ENCODE measurements around the gene KDELR1. TPM values are rescaled to one million over a fixed set of nuclear protein-coding genes. Genes with fewer than 3 reads are reported as not detected.

KDELR1 gene
- total RNA-seq, 4 donors from 2014 or later = 51.3 to 78.6 (median 65.8) TPM

DNA sequence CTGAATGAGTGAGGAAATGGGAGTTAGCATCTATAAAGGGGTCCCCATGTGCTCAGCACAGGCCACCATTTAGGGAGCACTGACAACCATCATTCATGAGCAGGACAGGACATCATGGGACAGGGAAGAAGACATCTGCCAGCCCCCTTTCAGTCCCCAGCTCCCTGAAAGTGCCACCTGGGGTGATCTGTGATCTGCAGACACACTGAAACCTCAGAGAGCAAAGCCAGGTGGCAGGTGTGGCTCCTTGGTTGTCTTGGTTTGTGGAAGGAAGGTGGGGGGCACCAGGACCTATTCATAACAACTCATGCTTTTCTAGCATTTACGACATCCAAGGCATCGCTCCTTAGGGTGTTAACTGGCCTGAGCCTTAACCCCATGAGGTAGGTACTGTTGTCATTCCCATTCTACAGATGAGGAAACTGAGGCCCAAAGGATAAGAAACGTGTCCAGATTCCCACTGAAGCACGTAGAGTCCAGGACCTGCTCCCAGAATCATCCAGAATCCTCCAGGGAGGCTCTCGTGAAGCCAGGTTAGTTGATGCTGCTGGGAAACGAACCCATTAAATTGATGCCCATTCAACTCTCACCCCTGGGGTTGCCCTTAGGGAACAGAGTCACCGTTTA is 5.8 kb downstream of the KDELR1 start:
- Histone ChIP-seq H3K27ac (no peak overlapping the region), H3K27me3 (no peaks in the 10 kb centered on the region), H3K9me3 (no peaks in the 10 kb centered on the region), H3K4me3 (no peak overlapping the region), H3K36me3 (peaks cover 3 to 92% (median 25%) of the 10 kb centered on the region in 3 donors), H3K4me1 (peaks cover 0 to 18% (median 0%) of the 10 kb centered on the region in 4 donors)
- whole genome bisulfite sequencing, 2 donors = 91 to 92% methylated on average over 7 of the region's 7 CpGs
- no peak for DNase-seq (ENCODE audit: low spot score in 2 of 2)
- no peak for TF ChIP-seq POLR2A (IDR thresholded peaks at IDR 0.05)
- TF ChIP-seq EP300 (IDR thresholded peaks at IDR 0.05) = no peak
- TF ChIP-seq, protein P1, sequence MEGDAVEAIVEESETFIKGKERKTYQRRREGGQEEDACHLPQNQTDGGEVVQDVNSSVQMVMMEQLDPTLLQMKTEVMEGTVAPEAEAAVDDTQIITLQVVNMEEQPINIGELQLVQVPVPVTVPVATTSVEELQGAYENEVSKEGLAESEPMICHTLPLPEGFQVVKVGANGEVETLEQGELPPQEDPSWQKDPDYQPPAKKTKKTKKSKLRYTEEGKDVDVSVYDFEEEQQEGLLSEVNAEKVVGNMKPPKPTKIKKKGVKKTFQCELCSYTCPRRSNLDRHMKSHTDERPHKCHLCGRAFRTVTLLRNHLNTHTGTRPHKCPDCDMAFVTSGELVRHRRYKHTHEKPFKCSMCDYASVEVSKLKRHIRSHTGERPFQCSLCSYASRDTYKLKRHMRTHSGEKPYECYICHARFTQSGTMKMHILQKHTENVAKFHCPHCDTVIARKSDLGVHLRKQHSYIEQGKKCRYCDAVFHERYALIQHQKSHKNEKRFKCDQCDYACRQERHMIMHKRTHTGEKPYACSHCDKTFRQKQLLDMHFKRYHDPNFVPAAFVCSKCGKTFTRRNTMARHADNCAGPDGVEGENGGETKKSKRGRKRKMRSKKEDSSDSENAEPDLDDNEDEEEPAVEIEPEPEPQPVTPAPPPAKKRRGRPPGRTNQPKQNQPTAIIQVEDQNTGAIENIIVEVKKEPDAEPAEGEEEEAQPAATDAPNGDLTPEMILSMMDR (IDR thresholded peaks at IDR 0.05) = no peak

DNA sequence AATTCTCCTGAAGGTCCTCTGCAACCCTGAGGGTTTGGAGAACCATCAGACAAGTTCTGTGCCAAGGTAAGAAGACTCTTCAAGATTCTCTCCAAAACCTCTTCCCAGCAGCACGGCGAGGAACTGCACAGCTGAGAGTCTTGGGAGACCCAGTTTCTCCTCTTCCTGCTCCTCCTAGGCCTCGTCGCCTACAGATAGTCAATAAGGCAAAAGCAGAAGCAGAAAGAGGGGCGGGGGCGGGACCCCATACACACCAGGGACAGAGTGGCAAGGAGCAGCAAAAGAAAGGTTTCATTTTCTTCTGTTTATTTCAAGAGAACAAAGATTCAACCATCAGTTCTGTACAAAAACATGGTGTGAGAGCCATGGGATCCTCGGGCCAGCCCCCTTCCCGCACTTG is 9.1 kb downstream of the KDELR1 start:
- Histone ChIP-seq H3K36me3 (peaks cover 3 to 73% (median 16%) of the 10 kb centered on the region in 3 donors), H3K4me1 (no peaks in the 10 kb centered on the region), H3K27ac (no peak overlapping the region), H3K27me3 (no peaks in the 10 kb centered on the region), H3K4me3 (no peak overlapping the region), H3K9me3 (no peaks in the 10 kb centered on the region)
- no peak for DNase-seq (ENCODE audit: low spot score in 2 of 2)
- no peak for TF ChIP-seq POLR2A (IDR thresholded peaks at IDR 0.05)
- no peak for TF ChIP-seq EP300 (IDR thresholded peaks at IDR 0.05)
- TF ChIP-seq, protein P1 (IDR thresholded peaks at IDR 0.05) = no peak
- 84 to 89% methylated on average over 8 of the region's 8 CpGs for WGBS, 2 donors

DNA sequence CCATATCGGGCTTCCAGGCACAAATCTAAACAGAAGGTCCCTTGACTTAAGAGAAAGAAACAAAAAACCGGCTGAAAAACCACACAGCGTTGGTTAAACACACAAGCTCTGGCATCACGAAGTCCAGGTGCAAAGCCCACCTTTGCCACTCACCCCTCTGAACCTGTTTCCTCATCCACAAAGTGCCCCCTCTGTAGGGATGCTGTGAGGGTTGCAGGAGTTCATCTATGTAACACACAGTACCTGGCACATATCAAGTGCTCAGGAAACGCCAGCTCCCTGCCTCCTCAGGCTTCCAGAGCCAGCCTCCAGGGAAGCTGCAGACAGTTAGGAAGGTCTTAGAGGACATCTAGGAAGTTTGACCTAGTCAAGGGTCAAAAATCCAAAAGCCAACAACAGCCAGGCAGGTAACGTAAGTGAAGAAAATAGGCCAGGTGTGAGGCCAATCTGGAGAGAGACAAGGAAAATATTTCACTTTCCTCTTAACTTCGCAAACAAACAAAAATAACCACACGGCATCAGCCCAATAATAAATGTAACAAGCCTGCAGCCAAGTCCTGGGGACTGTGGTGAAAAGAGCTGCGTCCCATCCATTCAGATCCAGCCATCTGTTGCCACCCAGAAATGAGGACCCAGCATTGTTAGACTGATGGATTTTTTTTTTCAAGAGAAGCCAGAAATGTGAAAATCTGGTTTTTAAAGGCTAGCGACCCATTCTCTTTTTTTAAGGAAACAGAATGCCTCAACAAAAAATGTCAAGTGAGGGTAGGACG is 10.0 kb downstream of the KDELR1 start:
- H3K4me1 ChIP-seq = no peaks in the 10 kb centered on the region
- no peaks in the 10 kb centered on the region for H3K9me3 ChIP-seq
- TF ChIP-seq, protein P1 (IDR thresholded peaks at IDR 0.05) = no peak
- TF ChIP-seq POLR2A (IDR thresholded peaks at IDR 0.05) (no peak), EP300 (IDR thresholded peaks at IDR 0.05) (no peak)
- H3K27me3 ChIP-seq = no peaks in the 10 kb centered on the region
- 83 to 88% methylated on average over 11 of the region's 11 CpGs for WGBS, 2 donors
- DNase-seq (ENCODE audit: low spot score in 2 of 2) = no peak
- H3K36me3 ChIP-seq = peaks cover 3 to 63% (median 12%) of the 10 kb centered on the region in 3 donors
- H3K27ac ChIP-seq = no peak overlapping the region
- H3K4me3 ChIP-seq = no peak overlapping the region

- Histone ChIP-seq H3K4me3 (no peak overlapping the region), H3K27me3 (no peaks in the 10 kb centered on the region), H3K9me3 (no peaks in the 10 kb centered on the region), H3K36me3 (peaks cover 0 to 40% (median under 1%) of the 10 kb centered on the region in 3 donors), H3K27ac (no peak overlapping the region), H3K4me1 (no peaks in the 10 kb centered on the region)
- TF ChIP-seq EP300 (IDR thresholded peaks at IDR 0.05) (no peak), POLR2A (IDR thresholded peaks at IDR 0.05) (no peak)
- TF ChIP-seq, protein P1 (IDR thresholded peaks at IDR 0.05) = no peak
- WGBS, 2 donors = 73% methylated on average over 5 of the region's 5 CpGs
- no peak for DNase-seq (ENCODE audit: low spot score in 2 of 2)
Measured at GRCh38 chr19:48379058-48379457, 12.3 kb downstream of the KDELR1 start.

- H3K4me3 ChIP-seq = no peak overlapping the region
- H3K36me3 ChIP-seq = peaks cover 0 to 32% (median 0%) of the 10 kb centered on the region in 3 donors
- TF ChIP-seq POLR2A (IDR thresholded peaks at IDR 0.05) (no peak), EP300 (IDR thresholded peaks at IDR 0.05) (no peak)
- TF ChIP-seq, protein P1 (IDR thresholded peaks at IDR 0.05) = no peak
- H3K4me1 ChIP-seq = no peaks in the 10 kb centered on the region
- WGBS, 2 donors = 86 to 87% methylated on average over 10 of the region's 10 CpGs
- no peak for DNase-seq (ENCODE audit: low spot score in 2 of 2)
- no peaks in the 10 kb centered on the region for H3K27me3 ChIP-seq
- H3K9me3 ChIP-seq = no peaks in the 10 kb centered on the region
- no peak overlapping the region for H3K27ac ChIP-seq
Measured at GRCh38 chr19:48378194-48378570, 13.2 kb downstream of the KDELR1 start.
